ENCODE measurements around the gene CASS4.

DNA sequence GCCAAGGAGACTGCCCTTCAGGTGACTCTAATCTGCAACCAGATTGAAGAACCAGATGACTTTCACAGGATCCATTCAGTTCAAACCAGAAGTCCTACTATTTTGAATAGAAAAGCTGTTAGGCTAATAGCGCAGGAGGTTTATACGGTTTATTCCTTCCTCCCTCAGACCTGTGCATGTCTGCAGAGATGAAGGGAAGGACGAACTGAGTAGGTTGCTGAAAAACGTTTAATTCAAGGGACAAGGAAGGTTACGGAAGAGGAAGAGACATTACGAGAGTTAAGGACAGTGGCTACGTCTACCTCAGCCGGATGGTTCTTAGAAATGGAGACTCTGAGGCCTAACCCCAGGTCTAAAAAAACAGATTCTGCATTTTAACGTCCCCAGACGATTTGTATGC lies 21.0 kb upstream of the CASS4 start:
- TF ChIP-seq EZH2 (IDR thresholded peaks at IDR 0.05) (no peak), POLR2AphosphoS5 (IDR thresholded peaks at IDR 0.05; ENCODE audit: borderline replicate concordance, low read depth, low read length) (no peak; the same call in 1 of the 2 replicates), FOXP2 (optimal IDR thresholded peaks at IDR 0.05; ENCODE audit: control extremely low read depth, extremely low read length, insufficient read depth) (no peak)
